Activated CD4-positive, alpha-beta T cell treated with anti-CD3 and anti-CD28 coated beads, Interleukin-2, amount 50 U/mL, for 16 hours (primary cell): ENCODE data around the gene ASIP.
"Not testable (repeated sequence)": the region's sequence is repeated elsewhere in the genome, so short reads cannot be mapped to it uniquely, and the experiment has no call there.

ENCODE experiments used
- DNase-seq: peaks from one replicate; pipeline ENCODE4 v3.0.0-alpha.2; 2020

The ASIP gene

GRCh38 chr20:34243377-34243776 is 2.2 kb downstream of the ASIP start:
- no peak for DNase-seq

- DNase-seq: no peak
Observed at GRCh38 chr20:34246126-34246626, 5.0 kb downstream of the ASIP start.

GRCh38 chr20:34249291-34249690 is 8.1 kb downstream of the ASIP start:
- DNase-seq: peak; percentile 55

GRCh38 chr20:34250005-34250404 is 8.8 kb downstream of the ASIP start:
- DNase-seq: no peak

GRCh38 chr20:34251619-34252018 is 10.4 kb downstream of the ASIP start:
- no peak for DNase-seq

GRCh38 chr20:34252431-34253086 is 11.3 kb downstream of the ASIP start:
- not testable (repeated sequence) for DNase-seq

- DNase-seq: no peak
Observed at GRCh38 chr20:34254979-34255378, 13.8 kb downstream of the ASIP start.

- no peak for DNase-seq
Observed at GRCh38 chr20:34256629-34257124, 15.5 kb downstream of the ASIP start.

GRCh38 chr20:34260208-34260942 is 19.2 kb downstream of the ASIP start:
- no peak for DNase-seq

GRCh38 chr20:34262488-34263288 is 21.5 kb downstream of the ASIP start:
- no peak for DNase-seq

- DNase-seq: not testable (repeated sequence)
Observed at GRCh38 chr20:34263468-34263867, 22.2 kb downstream of the ASIP start.

- DNase-seq: no peak
Observed at GRCh38 chr20:34264141-34264540, 22.9 kb downstream of the ASIP start.

GRCh38 chr20:34268145-34268544 is 26.9 kb downstream of the ASIP start:
- DNase-seq: no peak

- DNase-seq: no peak
Observed at GRCh38 chr20:34268851-34269636, 27.8 kb downstream of the ASIP start.

GRCh38 chr20:34269996-34270627 is 28.9 kb downstream of the ASIP start:
- DNase-seq: no peak

- DNase-seq: no peak
Observed at GRCh38 chr20:34271956-34272355, 30.7 kb downstream of the ASIP start.

GRCh38 chr20:34274694-34275093 is 33.5 kb downstream of the ASIP start:
- DNase-seq: no peak

GRCh38 chr20:34281177-34281576 is 40.0 kb downstream of the ASIP start:
- no peak for DNase-seq

- no peak for DNase-seq
Observed at GRCh38 chr20:34282041-34282440, 40.8 kb downstream of the ASIP start.

GRCh38 chr20:34283844-34284243 is 42.6 kb downstream of the ASIP start:
- DNase-seq: no peak

- DNase-seq: no peak
Observed at GRCh38 chr20:34285450-34285849, 44.2 kb downstream of the ASIP start.

- DNase-seq: not testable (repeated sequence)
Observed at GRCh38 chr20:34287500-34287899, 46.3 kb downstream of the ASIP start.
